ENCODE results near the gene INSIG1.

Gene INSIG1

DNA sequence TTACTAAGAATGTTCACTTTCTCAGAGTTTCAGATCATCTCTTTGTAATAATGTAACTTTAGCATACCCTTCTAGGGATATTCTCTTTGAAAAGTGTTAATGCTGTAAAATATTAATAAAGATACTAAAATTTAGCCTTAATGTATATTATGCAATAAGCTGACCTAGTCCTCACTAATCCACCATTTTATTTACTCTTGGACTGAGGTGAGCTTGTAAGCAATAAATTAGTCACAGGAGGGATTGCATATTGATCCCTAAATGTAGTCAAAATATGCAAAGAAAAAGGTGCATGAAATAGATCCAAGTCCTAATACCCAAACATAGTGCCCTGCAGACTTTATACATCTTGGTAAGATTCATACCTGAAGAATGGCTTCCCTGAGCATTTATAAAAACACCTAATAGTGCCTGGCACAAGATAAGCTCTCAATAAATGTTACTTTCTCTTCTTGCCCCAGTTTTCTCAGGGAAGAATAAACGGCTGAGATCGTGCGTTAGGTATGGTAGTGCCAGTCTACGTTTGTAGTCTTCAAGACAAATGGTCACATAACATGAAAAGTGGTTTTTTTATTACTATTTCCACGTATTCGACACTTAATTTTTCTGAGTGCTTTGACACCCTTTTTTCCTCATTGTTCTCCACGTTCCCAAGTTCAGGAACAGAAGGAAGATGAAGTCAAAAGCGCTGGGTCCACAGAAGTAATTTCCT lies 14.3 kb downstream of the INSIG1 start:
- Histone ChIP-seq H3K4me3 (ENCODE audit: low read depth, low read length, poor library complexity, severe bottlenecking) (no peak overlapping the region), H3K4me1 (ENCODE audit: insufficient read depth, low read length, severe bottlenecking) (no peaks in the 10 kb centered on the region), H3K9me3 (ENCODE audit: low read length) (no peaks in the 10 kb centered on the region), H3K9me2 (ENCODE audit: low read depth, low read length) (no peaks in the 10 kb centered on the region), H3K79me2 (ENCODE audit: insufficient read depth, low read length) (no peaks in the 10 kb centered on the region), H3F3A (ENCODE audit: insufficient read depth, low read length) (peaks cover 6% of the 10 kb centered on the region; the same call in 1 of the 2 replicates), H3K9ac (ENCODE audit: low read length) (no peak overlapping the region), H3K27ac (ENCODE audit: low read depth, low read length, poor library complexity, severe bottlenecking) (no peak overlapping the region), H3K4me2 (ENCODE audit: low read length) (no peak overlapping the region), H2AFZ (ENCODE audit: low read length) (no peak overlapping the region), H3K36me3 (ENCODE audit: insufficient read depth, low read length) (peaks cover 38% of the 10 kb centered on the region), H4K20me1 (ENCODE audit: insufficient read depth, low read length) (no peaks in the 10 kb centered on the region), H3K27me3 (ENCODE audit: insufficient read depth, low read length) (0 out of 2 replicates have a peak, but pooled peaks cover 3% of the 10 kb centered on the region)
- TF ChIP-seq, protein P1, sequence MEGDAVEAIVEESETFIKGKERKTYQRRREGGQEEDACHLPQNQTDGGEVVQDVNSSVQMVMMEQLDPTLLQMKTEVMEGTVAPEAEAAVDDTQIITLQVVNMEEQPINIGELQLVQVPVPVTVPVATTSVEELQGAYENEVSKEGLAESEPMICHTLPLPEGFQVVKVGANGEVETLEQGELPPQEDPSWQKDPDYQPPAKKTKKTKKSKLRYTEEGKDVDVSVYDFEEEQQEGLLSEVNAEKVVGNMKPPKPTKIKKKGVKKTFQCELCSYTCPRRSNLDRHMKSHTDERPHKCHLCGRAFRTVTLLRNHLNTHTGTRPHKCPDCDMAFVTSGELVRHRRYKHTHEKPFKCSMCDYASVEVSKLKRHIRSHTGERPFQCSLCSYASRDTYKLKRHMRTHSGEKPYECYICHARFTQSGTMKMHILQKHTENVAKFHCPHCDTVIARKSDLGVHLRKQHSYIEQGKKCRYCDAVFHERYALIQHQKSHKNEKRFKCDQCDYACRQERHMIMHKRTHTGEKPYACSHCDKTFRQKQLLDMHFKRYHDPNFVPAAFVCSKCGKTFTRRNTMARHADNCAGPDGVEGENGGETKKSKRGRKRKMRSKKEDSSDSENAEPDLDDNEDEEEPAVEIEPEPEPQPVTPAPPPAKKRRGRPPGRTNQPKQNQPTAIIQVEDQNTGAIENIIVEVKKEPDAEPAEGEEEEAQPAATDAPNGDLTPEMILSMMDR (IDR thresholded peaks at IDR 0.05; ENCODE audit: low read length): no peak
- TF ChIP-seq EZH2 (IDR thresholded peaks at IDR 0.05; ENCODE audit: borderline replicate concordance, low read length): no peak

DNA sequence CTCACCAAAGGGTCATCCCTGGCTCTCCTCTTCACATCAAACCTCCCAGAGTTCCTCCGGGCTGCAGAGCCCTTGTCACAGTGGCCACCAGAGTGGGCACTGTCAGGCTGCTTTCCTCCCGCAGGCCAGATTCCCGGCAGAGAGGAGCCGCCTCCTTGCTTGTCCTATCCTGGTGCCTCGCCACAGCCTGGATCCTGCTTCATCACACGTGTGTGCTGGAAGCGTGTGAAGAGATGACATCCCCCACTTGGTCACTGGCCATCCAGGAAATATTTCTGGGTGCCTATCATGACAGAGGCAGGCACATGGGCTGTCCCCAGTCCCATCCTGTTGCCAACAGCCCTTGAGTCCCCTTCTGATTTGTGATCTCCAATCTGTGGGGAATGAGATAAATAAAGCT lies 15.0 kb downstream of the INSIG1 start:
- Histone ChIP-seq H3K27ac (ENCODE audit: low read depth, low read length, poor library complexity, severe bottlenecking) (no peak overlapping the region), H3K27me3 (ENCODE audit: insufficient read depth, low read length) (0 out of 2 replicates have a peak, but pooled peaks cover 3% of the 10 kb centered on the region)

DNA sequence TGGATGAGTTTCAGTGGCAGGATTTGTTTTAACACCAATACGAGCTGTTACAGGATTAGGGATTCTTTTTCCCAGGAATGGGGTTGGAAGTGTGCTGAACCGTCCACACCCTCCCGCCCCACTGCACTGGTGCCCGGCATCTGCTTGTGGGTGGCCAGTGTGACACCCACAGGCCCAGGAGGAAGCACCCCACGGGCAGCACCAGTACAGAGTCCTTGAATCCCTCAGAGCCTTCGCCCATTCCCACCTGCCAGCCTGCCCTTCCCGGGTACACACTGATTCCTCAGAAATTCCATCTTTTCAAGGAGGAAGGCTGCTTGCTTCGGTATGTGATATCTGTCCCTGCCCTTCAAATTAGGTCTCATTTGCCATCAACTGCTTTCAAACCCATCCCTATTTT lies 15.4 kb downstream of the INSIG1 start:
- no peak overlapping the region for H2AFZ ChIP-seq (ENCODE audit: low read length)
- H3K4me2 ChIP-seq (ENCODE audit: low read length): no peak overlapping the region
- H4K20me1 ChIP-seq (ENCODE audit: insufficient read depth, low read length): no peaks in the 10 kb centered on the region
- H3K9me2 ChIP-seq (ENCODE audit: low read depth, low read length): no peaks in the 10 kb centered on the region
- H3F3A ChIP-seq (ENCODE audit: insufficient read depth, low read length): peaks cover 6% of the 10 kb centered on the region; the same call in 1 of the 2 replicates
- H3K9me3 ChIP-seq (ENCODE audit: low read length): no peaks in the 10 kb centered on the region
- H3K27me3 ChIP-seq (ENCODE audit: insufficient read depth, low read length): 0 out of 2 replicates have a peak, but pooled peaks cover 3% of the 10 kb centered on the region
- no peak for TF ChIP-seq EZH2 (IDR thresholded peaks at IDR 0.05; ENCODE audit: borderline replicate concordance, low read length)
- TF ChIP-seq, protein P1 (IDR thresholded peaks at IDR 0.05; ENCODE audit: low read length): no peak
- H3K27ac ChIP-seq (ENCODE audit: low read depth, low read length, poor library complexity, severe bottlenecking): no peak overlapping the region
- no peaks in the 10 kb centered on the region for H3K79me2 ChIP-seq (ENCODE audit: insufficient read depth, low read length)
- H3K9ac ChIP-seq (ENCODE audit: low read length): no peak overlapping the region
- H3K4me1 ChIP-seq (ENCODE audit: insufficient read depth, low read length, severe bottlenecking): no peaks in the 10 kb centered on the region
- H3K36me3 ChIP-seq (ENCODE audit: insufficient read depth, low read length): peaks cover 27% of the 10 kb centered on the region
- H3K4me3 ChIP-seq (ENCODE audit: low read depth, low read length, poor library complexity, severe bottlenecking): no peak overlapping the region

More for the DNA sequence above, 15.0 kb downstream of the INSIG1 start:
- H2AFZ ChIP-seq (ENCODE audit: low read length): no peak overlapping the region
- H3K4me3 ChIP-seq (ENCODE audit: low read depth, low read length, poor library complexity, severe bottlenecking): no peak overlapping the region
- no peaks in the 10 kb centered on the region for H4K20me1 ChIP-seq (ENCODE audit: insufficient read depth, low read length)
- H3K36me3 ChIP-seq (ENCODE audit: insufficient read depth, low read length): peaks cover 32% of the 10 kb centered on the region
- no peak overlapping the region for H3K4me2 ChIP-seq (ENCODE audit: low read length)
- H3K9ac ChIP-seq (ENCODE audit: low read length): no peak overlapping the region
- H3F3A ChIP-seq (ENCODE audit: insufficient read depth, low read length): peaks cover 6% of the 10 kb centered on the region; the same call in 1 of the 2 replicates
- no peaks in the 10 kb centered on the region for H3K9me2 ChIP-seq (ENCODE audit: low read depth, low read length)
- TF ChIP-seq, protein P1 (IDR thresholded peaks at IDR 0.05; ENCODE audit: low read length): no peak
- no peak for TF ChIP-seq EZH2 (IDR thresholded peaks at IDR 0.05; ENCODE audit: borderline replicate concordance, low read length)
- no peaks in the 10 kb centered on the region for H3K4me1 ChIP-seq (ENCODE audit: insufficient read depth, low read length, severe bottlenecking)
- H3K79me2 ChIP-seq (ENCODE audit: insufficient read depth, low read length): no peaks in the 10 kb centered on the region
- H3K9me3 ChIP-seq (ENCODE audit: low read length): no peaks in the 10 kb centered on the region
